B cell (primary cell): ENCODE data around the gene RUBCNL. TPM values are rescaled to one million over a fixed set of nuclear protein-coding genes. Genes with fewer than 3 reads are reported as not detected.

ENCODE experiments used
- ATAC-seq: fragments of 200-7000 bp; cut with Tn5 transposase; one replicate; pipeline ENCODE4 v1.10.0; 2021; ENCODE audit warnings: low read depth, mild to moderate bottlenecking, moderate number of reproducible peaks, moderate library complexity
- CTCF ChIA-PET: fragments of 350-600 bp; sonication (Branson Sonifier 250); formaldehyde crosslinking; loops from one replicate; lab custom pipeline; 2021; ENCODE audit warnings: antibody characterized with exemption, inconsistent platforms; lab: Charles Lee
- POLR2A ChIA-PET: fragments of 350-600 bp; sonication (Branson Sonifier 250); formaldehyde crosslinking; loops from one replicate; lab custom pipeline; 2021; ENCODE audit warnings: antibody characterized with exemption; lab: Charles Lee
- DNase-seq: peaks from one replicate; pipeline ENCODE4 v3.0.0; 2013
- H2AFZ ChIP-seq: 2 replicates; pipeline ENCODE4 v1.6.1; 2012; ENCODE audit warnings: mild to moderate bottlenecking, low read depth, low read length; ENCODE audit not compliant: insufficient read depth, poor library complexity, severe bottlenecking
- H3K27ac ChIP-seq, 2 donors: 1 replicate in 1 of 2; 2 replicates in 1 of 2; pipeline ENCODE4 v1.5.1; 2012 to 2013; ENCODE audit warnings: low read length in 2 of 2, mild to moderate bottlenecking in 2 of 2, moderate library complexity in 1 of 2
- H3K27me3 ChIP-seq, 4 experiments: fragments of 200-600 bp in 1 of 4; sonication (generic) in 1 of 4; replicated peaks in 1 of 4; 1 replicate in 2 of 4; 2 replicates in 2 of 4; pipeline versions ENCODE4 v1.6.1 to v1.7.0; 2013 to 2016; ENCODE audit warnings: low read length in 3 of 4, mild to moderate bottlenecking in 2 of 4, mixed read lengths in 1 of 4, moderate library complexity in 1 of 4; ENCODE audit not compliant: insufficient read depth in 4 of 4, control insufficient read depth in 3 of 4; ENCODE audit errors: control extremely low read depth in 1 of 4
- H3K36me3 ChIP-seq, 2 experiments: replicated peaks in 1 of 2; 1 replicate in 1 of 2; 2 replicates in 1 of 2; pipeline versions ENCODE4 v1.6.1 to v1.7.1; 2013; ENCODE audit warnings: low read length in 1 of 2; ENCODE audit not compliant: insufficient read depth in 2 of 2, control insufficient read depth in 1 of 2; ENCODE audit errors: control extremely low read depth in 1 of 2, extremely low read depth in 1 of 2
- H3K4me1 ChIP-seq, 2 donors: fragments of 200-600 bp in 1 of 2; sonication (generic) in 1 of 2; 1 replicate in 1 of 2; 2 replicates in 1 of 2; pipeline versions ENCODE4 v1.5.1 to v1.6.1; 2013 to 2017; ENCODE audit warnings: low read length in 2 of 2; ENCODE audit not compliant: control insufficient read depth in 2 of 2, insufficient read depth in 2 of 2
- H3K4me2 ChIP-seq: replicated peaks from 2 replicates; pipeline ENCODE3; 2012; ENCODE audit warnings: mild to moderate bottlenecking, low read depth, low read length; ENCODE audit not compliant: poor library complexity, severe bottlenecking
- H3K4me3 ChIP-seq, 5 experiments: fragments of 200-600 bp in 1 of 5; sonication (generic) in 1 of 5; 1 replicate in 3 of 5; 2 replicates in 2 of 5; pipeline versions ENCODE4 v1.5.1 to v1.7.0; 2011 to 2016; ENCODE audit warnings: low read length in 4 of 5, mild to moderate bottlenecking in 4 of 5, low read depth in 2 of 5, control low read depth in 1 of 5, moderate library complexity in 1 of 5; ENCODE audit not compliant: insufficient read depth in 1 of 5; ENCODE audit errors: control extremely low read depth in 1 of 5, extremely low read depth in 1 of 5
- H3K79me2 ChIP-seq: fragments of 200-600 bp; sonication (generic); one replicate; pipeline ENCODE4 v1.6.0; 2016; ENCODE audit warnings: low read length; ENCODE audit not compliant: control insufficient read depth, insufficient read depth
- H3K9ac ChIP-seq: fragments of 200-600 bp; sonication (generic); 2 replicates; pipeline ENCODE4 v1.6.1; 2017; ENCODE audit warnings: mild to moderate bottlenecking, low read length, moderate library complexity
- H3K9me3 ChIP-seq, 3 donors: one replicate each; pipeline versions ENCODE4 v1.6.1 to v1.7.1; 2013; ENCODE audit warnings: low read length in 2 of 3; ENCODE audit not compliant: control insufficient read depth in 2 of 3, insufficient read depth in 1 of 3; ENCODE audit errors: control extremely low read depth in 1 of 3
- H4K20me1 ChIP-seq: 2 replicates; pipeline ENCODE4 v1.6.0; 2012; ENCODE audit warnings: mild to moderate bottlenecking, low read length; ENCODE audit not compliant: insufficient read depth, control insufficient read depth, poor library complexity, severe bottlenecking
- H3K27ac Mint-ChIP-seq: one replicate; pipeline ENCODE4 v1.8.0; 2021; ENCODE audit warnings: mixed read lengths
- H3K27me3 Mint-ChIP-seq: one replicate; pipeline ENCODE4 v1.8.0; 2021; ENCODE audit warnings: mixed read lengths
- H3K4me1 Mint-ChIP-seq: one replicate; pipeline ENCODE4 v1.8.0; 2021; ENCODE audit warnings: mixed read lengths
- H3K4me3 Mint-ChIP-seq: one replicate; pipeline ENCODE4 v1.8.0; 2021; ENCODE audit warnings: mixed read lengths
- H3K9me3 Mint-ChIP-seq: one replicate; pipeline ENCODE4 v1.8.0; 2022; ENCODE audit warnings: mixed read lengths; ENCODE audit not compliant: insufficient read depth
- EZH2 ChIP-seq: IDR thresholded peaks from 2 replicates; pipeline ENCODE4 v1.6.1; 2012; ENCODE audit warnings: borderline replicate concordance, low read depth, mild to moderate bottlenecking, moderate library complexity, low read length; ENCODE audit not compliant: insufficient read depth, poor library complexity, severe bottlenecking
- WGBS: methylation state at CpG from one replicate; pipeline ENCODE4 v1.1.5; 2013; ENCODE audit warnings: missing lambda C conversion rate; ENCODE audit not compliant: insufficient coverage; 5-methylcytosine and 5-hydroxymethylcytosine counted together
- intact Hi-C: fragments of 100-400 bp; cut with micrococcal nuclease; formaldehyde crosslinking; loops from one replicate; pipeline ENCODE4 v1.10.0; 2022
- polyA plus RNA-seq: library from polyadenylated mRNA; depleted of rRNA; stranded (reverse); fragments of >200 nt; gene quantifications from 2 replicates; pipeline ENCODE4 v1.2.3, GENCODE V29; 2012
- total RNA-seq, 2 donors: library from RNA; stranded (reverse); fragments of 120-200 nt in 1 of 2; gene quantifications; 1 replicate in 1 of 2; 2 replicates in 1 of 2; pipeline versions ENCODE4 v1.2.3 to v1.2.4, GENCODE V29; 2013 to 2022
- TF ChIP-seq, protein P1 (sequence below): fragments of 200-600 bp; IDR thresholded peaks from one replicate; pipeline ENCODE4 v1.8.0; 2022; ENCODE audit warnings: antibody characterized with exemption, mild to moderate bottlenecking

RUBCNL gene
- total and polyA plus RNA-seq, 2 donors (not counting 1 experiment from before 2014, with no cell fraction given), result 185 to 370 TPM

DNA sequence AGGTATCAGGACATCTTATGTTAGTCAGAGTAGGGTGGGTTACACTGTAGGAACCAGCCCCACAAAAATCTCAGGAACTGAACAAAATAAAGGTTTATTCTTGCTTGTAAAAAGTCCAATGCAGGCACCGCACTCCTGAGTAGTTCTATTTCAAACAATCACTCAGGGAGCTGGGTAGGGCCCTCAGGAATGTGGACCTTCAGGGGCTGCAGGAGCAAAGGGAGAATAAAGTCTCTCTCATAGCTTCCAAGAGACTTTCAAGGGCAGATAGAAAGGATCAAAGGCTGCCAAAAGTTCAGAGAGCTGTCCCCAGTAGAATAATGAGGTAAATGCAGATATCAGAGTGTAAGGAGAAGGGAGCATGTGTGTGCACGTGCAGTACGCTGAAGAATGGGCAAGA, 49.4 kb downstream of the RUBCNL start:
- no peaks in the 10 kb centered on the region for H3K27me3 ChIP-seq
- H3K4me2 ChIP-seq, result no peak overlapping the region
- peaks cover 41 to 54% of the 10 kb centered on the region in 2 donors for H3K4me1 ChIP-seq
- H3K9me3 ChIP-seq, result peaks cover 0 to 7% (median 4%) of the 10 kb centered on the region in 3 donors
- H3K9ac ChIP-seq, result no peak overlapping the region
- ATAC-seq, result no peak
- Mint-ChIP-seq H3K4me1 (peaks cover 70% of the 10 kb centered on the region), H3K4me3 (no peak overlapping the region), H3K27ac (peak overlapping the region; percentile 10), H3K9me3 (peaks cover 2% of the 10 kb centered on the region), H3K27me3 (no peaks in the 10 kb centered on the region)
- ChIA-PET CTCF (interaction anchor here (0.6 kb wide), 1 partner anchor 827 kb away, joined by 3 read pairs; no protein-coding TSS in a partner anchor), POLR2A (no interaction called here)
- no peak for TF ChIP-seq EZH2
- TF ChIP-seq, protein P1, sequence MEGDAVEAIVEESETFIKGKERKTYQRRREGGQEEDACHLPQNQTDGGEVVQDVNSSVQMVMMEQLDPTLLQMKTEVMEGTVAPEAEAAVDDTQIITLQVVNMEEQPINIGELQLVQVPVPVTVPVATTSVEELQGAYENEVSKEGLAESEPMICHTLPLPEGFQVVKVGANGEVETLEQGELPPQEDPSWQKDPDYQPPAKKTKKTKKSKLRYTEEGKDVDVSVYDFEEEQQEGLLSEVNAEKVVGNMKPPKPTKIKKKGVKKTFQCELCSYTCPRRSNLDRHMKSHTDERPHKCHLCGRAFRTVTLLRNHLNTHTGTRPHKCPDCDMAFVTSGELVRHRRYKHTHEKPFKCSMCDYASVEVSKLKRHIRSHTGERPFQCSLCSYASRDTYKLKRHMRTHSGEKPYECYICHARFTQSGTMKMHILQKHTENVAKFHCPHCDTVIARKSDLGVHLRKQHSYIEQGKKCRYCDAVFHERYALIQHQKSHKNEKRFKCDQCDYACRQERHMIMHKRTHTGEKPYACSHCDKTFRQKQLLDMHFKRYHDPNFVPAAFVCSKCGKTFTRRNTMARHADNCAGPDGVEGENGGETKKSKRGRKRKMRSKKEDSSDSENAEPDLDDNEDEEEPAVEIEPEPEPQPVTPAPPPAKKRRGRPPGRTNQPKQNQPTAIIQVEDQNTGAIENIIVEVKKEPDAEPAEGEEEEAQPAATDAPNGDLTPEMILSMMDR, result no peak
- peaks cover 7% of the 10 kb centered on the region for H3K79me2 ChIP-seq
- H3K36me3 ChIP-seq, result peaks cover 1 to 39% of the 10 kb centered on the region in 2 experiments
- intact Hi-C loops, result loop anchor here (5.0 kb wide), 1 partner anchor 35 kb away; no protein-coding TSS in a partner anchor
- H3K4me3 ChIP-seq, result no peak overlapping the region
- H2AFZ ChIP-seq, result no peak overlapping the region
- peaks cover 21% of the 10 kb centered on the region for H4K20me1 ChIP-seq
- peak overlapping the region in 1 of 2 donors; percentile 1 for H3K27ac ChIP-seq
- DNase-seq, result no peak
- WGBS, result no CpG with 5 or more reads among the region's 3 CpGs

DNA sequence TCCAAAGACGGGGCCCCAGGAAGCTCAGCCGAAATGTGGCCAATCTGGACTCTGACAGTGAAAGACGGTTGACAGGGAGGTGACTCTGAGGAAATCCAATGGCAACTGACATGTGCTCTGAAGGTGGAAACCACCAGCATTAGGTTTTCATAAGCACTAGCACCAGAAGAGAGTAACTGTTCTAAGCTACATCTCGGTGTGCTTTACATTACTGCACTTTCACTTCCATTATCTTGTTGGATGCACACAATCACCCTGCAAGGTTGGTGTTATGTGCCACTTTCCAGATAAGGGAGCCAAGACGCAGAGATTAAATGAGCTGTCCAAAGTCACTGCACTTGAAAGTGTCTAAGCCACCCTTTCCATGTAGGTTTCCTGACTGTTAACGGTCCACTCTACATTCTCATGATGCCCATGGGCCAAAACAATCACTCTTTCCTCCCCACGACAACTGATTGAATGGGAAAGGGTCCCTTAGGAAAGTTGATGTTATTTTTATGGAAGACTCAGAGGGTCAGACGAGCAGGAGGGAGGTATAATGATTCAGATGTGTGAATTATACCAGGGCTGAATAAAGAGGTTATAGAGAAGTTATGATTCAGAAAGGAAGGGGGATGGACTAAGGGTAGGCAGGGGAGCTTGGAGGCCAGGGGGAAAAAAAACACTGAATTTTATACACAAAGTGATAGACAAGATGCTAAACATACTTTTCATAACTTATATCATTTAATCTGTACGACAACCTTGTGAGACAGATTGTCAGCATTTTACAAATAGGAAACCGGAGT, 52.8 kb downstream of the RUBCNL start:
- H3K79me2 ChIP-seq, result peaks cover 7% of the 10 kb centered on the region
- H3K4me2 ChIP-seq, result no peak overlapping the region
- H3K9me3 ChIP-seq, result peaks cover 0 to 7% (median 4%) of the 10 kb centered on the region in 3 donors
- TF ChIP-seq, protein P1, result no peak
- no peak for TF ChIP-seq EZH2
- Mint-ChIP-seq H3K4me3 (no peak overlapping the region), H3K4me1 (peaks cover 41% of the 10 kb centered on the region), H3K27ac (no peak overlapping the region), H3K27me3 (no peaks in the 10 kb centered on the region), H3K9me3 (peaks cover 2% of the 10 kb centered on the region)
- H4K20me1 ChIP-seq, result peaks cover 6% of the 10 kb centered on the region
- ChIA-PET CTCF (interaction anchor here (1.3 kb wide), 1 partner anchor 13 kb away, joined by 3 read pairs; no protein-coding TSS in a partner anchor), POLR2A (interaction anchor here (0.6 kb wide), 1 partner anchor 35 kb away, joined by 3 read pairs; no protein-coding TSS in a partner anchor)
- intact Hi-C loops, result no loop called here
- no peak overlapping the region for H3K4me3 ChIP-seq
- no peak overlapping the region for H2AFZ ChIP-seq
- H3K27me3 ChIP-seq, result no peaks in the 10 kb centered on the region
- no peak for DNase-seq
- peaks cover 1 to 10% of the 10 kb centered on the region in 2 experiments for H3K36me3 ChIP-seq
- H3K27ac ChIP-seq, result no peak overlapping the region
- no peak overlapping the region for H3K9ac ChIP-seq
- H3K4me1 ChIP-seq, result peaks cover 18 to 29% of the 10 kb centered on the region in 2 donors
- peak; percentile 25 for ATAC-seq
- whole genome bisulfite sequencing, result 61% methylated on average over 5 of the region's 10 CpGs
